ENCODE data around the gene TBC1D5.
"Not testable (repeated sequence)": the region's sequence is repeated elsewhere in the genome, so short reads cannot be mapped to it uniquely, and the experiment has no call there.

GRCh38 chr3:17735362-17735761 is 7.1 kb downstream of the TBC1D5 start:
- not testable (repeated sequence) for TF ChIP-seq POLR2A, CTCF (IDR thresholded peaks at IDR 0.05)
